ENCODE data around the gene GPR37L1. TPM values are rescaled to one million over a fixed set of nuclear protein-coding genes. Genes with fewer than 3 reads are reported as not detected.

The GPR37L1 gene
- total and polyA plus RNA-seq, 10 of the 15 experiments (the other 5 are each of a cell fraction or from before 2014, with no cell fraction given) = under 0.01 to 0.08 (median 0.02) TPM; not detected in 5

- TF ChIP-seq BCL3 (IDR thresholded peaks at IDR 0.05; ENCODE audit: borderline replicate concordance, insufficient read depth, low read depth, low read length, poor library complexity, severe bottlenecking) (no peak), ATF3 (IDR thresholded peaks at IDR 0.05; ENCODE audit: borderline replicate concordance, extremely low read depth, low read depth, low read length) (no peak), EGR1 (IDR thresholded peaks at IDR 0.05; ENCODE audit: borderline replicate concordance in 1 of 2, low read depth in 2 of 2, low read length in 2 of 2) (no peak), PKNOX1 (IDR thresholded peaks at IDR 0.05) (peak; percentile 36), BRCA1 (IDR thresholded peaks at IDR 0.05; ENCODE audit: low read depth, low read length) (no peak)
Observed at GRCh38 chr1:202154766-202155477, 32.2 kb downstream of the GPR37L1 start (continued).

- Histone ChIP-seq H4K20me1 (ENCODE audit: control insufficient read depth, insufficient read depth) (no peaks in the 10 kb centered on the region), H3K4me1 (ENCODE audit: control insufficient read depth, insufficient read depth, low read length) (peaks cover 16% of the 10 kb centered on the region), H3K27ac (ENCODE audit: control insufficient read depth, insufficient read depth) (no peak overlapping the region), H3K9me3 (replicated peaks; ENCODE audit: control insufficient read depth, insufficient read depth, low read length) (no peaks in the 10 kb centered on the region), H3K27me3 (replicated peaks in 1 of 2; ENCODE audit: control insufficient read depth in 2 of 2, insufficient read depth in 2 of 2, low read length in 1 of 2) (no peaks in the 10 kb centered on the region), H3K4me3 (no peak overlapping the region), H3K4me2 (ENCODE audit: control insufficient read depth, insufficient read depth) (no peak overlapping the region), H3K79me2 (ENCODE audit: control insufficient read depth, insufficient read depth, low read length) (peaks cover 26% of the 10 kb centered on the region), H3K36me3 (ENCODE audit: control insufficient read depth in 2 of 2, insufficient read depth in 2 of 2, low read length in 1 of 2) (peaks cover 23 to 31% of the 10 kb centered on the region in 2 experiments; a peak in 3 of 4 replicates), H3K9ac (ENCODE audit: control insufficient read depth, insufficient read depth, low read length) (no peak overlapping the region), H2AFZ (ENCODE audit: control insufficient read depth, low read depth, low read length) (no peak overlapping the region)
- BruUV-seq (replicated peaks) = no TSS peak
- intact Hi-C loops (cut with micrococcal nuclease; ENCODE audit: unreplicated experiment) = no loop called here
- TF ChIP-seq NR2C1 (IDR thresholded peaks at IDR 0.05) = peak; percentile 59; the same call in 1 of the 2 replicates
- no peak for TF ChIP-seq KAT2A (conservative IDR thresholded peaks at IDR 0.05; ENCODE audit: control insufficient read depth, low read depth, low read length)
- no peak for TF ChIP-seq GABPA (IDR thresholded peaks at IDR 0.05; ENCODE audit: low read depth)
- no peak for TF ChIP-seq BCLAF1 (IDR thresholded peaks at IDR 0.05)
- peak; percentile 83 for TF ChIP-seq NR2F1 (conservative IDR thresholded peaks at IDR 0.05)
- ChIA-PET POLR2A (interaction anchor here (1.1 to 2.3 kb wide), 5 partner anchors 7 to 31 kb away, joined by 3 to 9 read pairs (median 5); no protein-coding TSS in a partner anchor), CTCF (interaction anchor here (0.8 to 5.1 kb wide), 22 partner anchors 9 to 274 kb away, joined by 3 to 126 read pairs (median 6); partner anchors contain the start of genes ARL8A, ELF3, LGR6 and UBE2T), SMC1A (ENCODE audit: uncharacterized antibody, unreplicated experiment) (interaction anchor here (0.6 to 2.7 kb wide), 16 partner anchors 8 to 564 kb away, joined by 3 to 21 read pairs (median 6); no protein-coding TSS in a partner anchor), RAD21 (ENCODE audit: unreplicated experiment) (interaction anchor here (1.0 to 2.7 kb wide), 15 partner anchors 10 to 564 kb away, joined by 3 to 27 read pairs (median 4); partner anchors contain the start of genes ELF3, LGR6 and PPP1R12B)
- no peak for DNase-seq (ENCODE audit: low read depth, low spot score)
- no peak for FAIRE-seq
- WGBS (ENCODE audit: insufficient coverage, insufficient replicate concordance, low lambda C conversion rate, missing lambda C conversion rate) = 31% methylated on average over 8 of the region's 8 CpGs
- no peak for ATAC-seq
- in situ Hi-C loops (cut with MboI) = no loop called here
Observed at GRCh38 chr1:202155478-202156021, 32.8 kb downstream of the GPR37L1 start.
